GM18498 (cell line): Measurements from ENCODE around the gene PKNOX1.
"Not testable (repeated sequence)": the region's sequence is repeated elsewhere in the genome, so short reads cannot be mapped to it uniquely, and the experiment has no call there.

Experiments used
- ATAC-seq: cut with Tn5 transposase; IDR thresholded peaks from one replicate; pipeline ENCODE4 v1.9.1; 2021; ENCODE audit warnings: mild to moderate bottlenecking, moderate library complexity; ENCODE audit not compliant: unreplicated experiment

PKNOX1 gene

DNA sequence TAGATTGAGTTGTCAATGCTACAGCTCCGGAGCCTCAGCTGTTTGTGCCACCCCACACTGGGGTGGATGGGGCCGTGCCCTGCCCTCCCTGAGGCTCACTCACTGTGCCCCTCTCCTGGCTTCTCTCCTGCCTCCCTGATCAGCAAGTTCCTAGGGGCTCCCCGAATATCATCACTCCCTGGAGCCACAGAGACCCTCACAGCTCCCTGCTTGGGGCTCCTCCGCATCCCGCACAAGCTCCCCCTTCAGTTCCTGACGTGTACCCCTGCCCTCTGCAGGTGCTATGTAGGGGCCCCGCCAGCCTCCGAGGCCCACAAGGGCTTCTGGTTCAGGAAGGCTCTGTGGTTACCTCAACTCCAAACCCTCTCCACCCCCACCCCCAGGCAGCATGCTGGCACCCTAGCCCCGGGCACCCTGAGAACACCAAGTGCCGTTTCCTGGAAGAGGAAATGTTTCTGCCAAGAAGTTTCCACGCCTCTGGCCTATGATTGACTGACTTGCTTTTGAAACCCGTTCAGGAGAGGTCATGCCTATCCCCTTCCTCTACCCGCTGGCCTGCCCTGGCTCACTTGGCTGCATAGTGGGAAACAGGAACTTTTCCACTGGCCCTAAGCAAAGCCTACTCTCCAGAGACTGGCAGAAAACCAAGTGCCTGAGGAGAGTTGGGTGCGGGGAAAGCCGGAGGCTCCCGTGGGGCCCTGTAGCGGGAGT, 71.0 kb downstream of the PKNOX1 start:
- ATAC-seq = not testable (repeated sequence)

DNA sequence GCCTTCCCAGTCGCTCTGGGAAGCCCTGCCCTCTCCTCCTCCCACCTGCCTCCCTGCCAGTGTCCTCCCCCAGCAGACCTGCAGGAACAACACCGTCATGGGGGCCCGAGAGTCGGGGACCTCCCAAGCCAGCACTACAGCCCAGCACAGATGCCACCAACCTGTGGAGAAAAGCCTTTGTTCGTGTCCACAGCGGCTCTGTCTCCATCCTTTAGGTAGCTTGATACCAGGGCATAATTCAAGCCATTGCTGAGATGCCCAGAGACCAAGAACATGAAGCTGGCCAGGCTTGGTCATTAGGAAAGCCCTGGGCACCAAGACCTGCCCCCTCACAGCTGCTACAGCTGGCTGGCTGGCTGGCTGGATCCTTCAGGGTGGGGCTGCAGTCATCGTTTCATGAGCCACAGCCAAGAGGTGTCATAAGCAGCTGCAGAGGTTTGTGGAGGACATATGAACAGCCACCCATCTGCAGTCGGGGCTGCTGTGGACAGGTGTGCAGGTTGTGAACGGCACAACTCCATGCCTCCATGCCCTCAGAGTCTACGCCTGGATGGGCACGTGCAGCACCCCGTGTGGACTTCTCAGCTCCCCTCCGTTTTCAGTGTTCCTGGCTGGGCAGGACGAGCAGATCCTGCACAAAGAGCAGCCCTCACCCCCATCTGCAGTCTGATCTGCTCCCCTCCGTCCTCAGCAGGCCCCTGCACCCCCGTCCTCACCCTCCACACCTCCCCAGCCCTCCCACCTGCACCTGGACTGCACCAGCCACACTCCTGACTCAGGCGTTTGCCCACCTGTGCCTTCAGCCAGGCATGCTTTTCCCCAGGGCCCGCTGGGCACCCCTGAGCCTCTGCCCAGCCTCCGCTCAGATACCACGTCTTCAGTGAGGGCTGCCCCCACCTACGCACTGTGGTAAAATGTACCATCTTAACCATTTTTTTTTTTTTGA, 71.8 kb downstream of the PKNOX1 start:
- ATAC-seq = not testable (repeated sequence)

DNA sequence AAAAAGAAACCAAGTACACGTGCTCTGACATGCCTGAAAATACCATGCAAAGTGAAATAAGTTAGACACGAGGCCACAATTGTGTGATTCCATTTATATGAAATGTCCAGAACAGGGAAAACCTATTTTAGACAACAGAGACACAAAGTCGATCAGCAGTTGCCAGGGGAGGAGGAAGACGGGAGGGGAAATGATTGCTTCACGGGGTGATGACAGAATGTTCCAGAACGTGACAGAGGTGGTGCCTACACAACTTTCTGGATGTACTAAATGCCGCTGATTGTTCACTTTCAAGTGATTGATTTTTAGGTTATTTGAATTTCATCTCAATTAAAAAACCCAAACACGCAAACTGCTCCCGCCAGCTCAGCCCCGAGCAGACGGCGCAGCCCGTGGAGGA, 78.8 kb downstream of the PKNOX1 start:
- ATAC-seq = not testable (repeated sequence)

DNA sequence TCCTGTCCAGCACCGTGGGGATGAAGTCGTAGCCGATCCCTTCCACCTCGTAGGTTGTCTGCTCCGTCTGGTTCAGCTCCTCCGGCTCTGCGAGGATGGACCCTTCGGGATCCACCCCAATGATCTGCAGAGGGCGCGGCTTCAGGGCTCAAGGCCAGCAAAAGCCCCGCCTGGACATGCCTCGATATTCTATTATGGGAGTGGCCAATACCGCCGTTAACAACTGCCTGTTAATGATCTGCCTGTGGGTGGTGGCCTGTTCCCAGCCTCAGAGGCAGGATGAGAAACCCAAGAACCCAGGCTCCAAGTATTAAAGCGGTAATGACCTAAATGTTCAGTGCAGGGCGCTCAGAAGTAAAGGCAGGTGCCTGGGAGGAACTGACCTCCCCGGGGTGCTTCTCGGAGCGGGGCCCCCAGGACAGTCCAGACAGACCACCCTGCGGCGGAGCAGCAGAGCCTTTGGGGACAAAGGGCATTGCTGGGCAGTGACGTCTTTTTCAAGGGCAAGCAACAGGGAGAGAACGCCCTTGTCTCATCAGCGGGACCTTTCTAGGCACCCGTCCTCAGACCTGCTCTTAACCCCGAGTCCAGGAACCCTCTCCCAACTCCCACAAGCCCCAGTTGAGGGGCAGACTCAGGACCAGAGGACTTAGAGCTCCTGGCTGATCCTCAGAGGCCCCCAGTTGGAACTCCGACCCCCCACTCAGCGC, 88.7 kb downstream of the PKNOX1 start:
- ATAC-seq = not testable (repeated sequence)

DNA sequence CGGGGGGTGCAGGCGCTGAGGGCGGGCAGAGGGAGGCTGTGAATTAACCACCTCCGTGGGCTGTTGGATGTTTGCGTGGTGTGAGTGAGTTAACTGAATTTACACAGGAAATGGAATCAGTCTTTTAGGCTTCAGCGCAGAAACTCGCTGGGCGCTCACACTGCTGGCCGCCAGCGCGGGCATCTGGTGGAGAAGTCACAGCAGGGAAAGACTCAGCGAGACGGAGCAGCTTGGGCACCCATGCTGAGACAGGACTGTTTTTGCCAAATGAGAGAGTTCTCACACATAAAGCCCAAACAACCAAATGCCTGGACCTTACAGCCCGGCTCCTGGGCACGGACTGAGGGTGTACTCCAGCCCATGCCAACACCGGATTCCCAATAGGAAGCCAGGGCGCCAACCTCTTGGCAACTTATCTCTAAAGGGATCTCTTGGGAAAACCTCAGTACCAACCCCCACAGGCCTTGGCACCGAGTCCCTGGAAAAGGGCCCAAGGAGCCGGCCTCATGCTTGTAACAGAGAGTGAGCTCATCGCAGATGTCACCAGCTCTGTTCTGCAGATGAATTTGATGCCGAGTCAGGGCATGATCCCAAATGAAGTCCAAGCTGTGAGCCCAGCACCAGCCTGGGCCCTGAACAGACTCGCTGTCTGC, 90.0 kb downstream of the PKNOX1 start:
- not testable (repeated sequence) for ATAC-seq

DNA sequence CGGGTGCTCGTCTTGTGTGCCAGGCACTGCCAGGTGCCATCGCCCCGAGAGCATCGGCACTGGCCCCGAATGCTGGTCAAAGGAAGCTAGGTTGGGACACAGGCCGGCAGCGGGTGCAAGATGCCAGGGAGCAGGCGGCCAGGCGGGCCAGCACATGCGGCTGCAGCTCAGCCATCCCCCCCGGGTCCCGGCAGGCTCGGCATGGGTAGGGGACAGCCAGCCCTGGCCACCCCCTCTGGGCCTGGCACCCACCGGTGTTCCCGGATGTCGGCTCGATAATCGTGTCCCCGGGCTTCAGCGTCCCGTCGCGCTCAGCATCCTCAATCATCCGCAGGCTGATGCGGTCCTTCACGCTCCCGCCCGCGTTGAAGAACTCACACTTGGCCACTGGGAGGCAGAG, 91.6 kb downstream of the PKNOX1 start:
- not testable (repeated sequence) for ATAC-seq

DNA sequence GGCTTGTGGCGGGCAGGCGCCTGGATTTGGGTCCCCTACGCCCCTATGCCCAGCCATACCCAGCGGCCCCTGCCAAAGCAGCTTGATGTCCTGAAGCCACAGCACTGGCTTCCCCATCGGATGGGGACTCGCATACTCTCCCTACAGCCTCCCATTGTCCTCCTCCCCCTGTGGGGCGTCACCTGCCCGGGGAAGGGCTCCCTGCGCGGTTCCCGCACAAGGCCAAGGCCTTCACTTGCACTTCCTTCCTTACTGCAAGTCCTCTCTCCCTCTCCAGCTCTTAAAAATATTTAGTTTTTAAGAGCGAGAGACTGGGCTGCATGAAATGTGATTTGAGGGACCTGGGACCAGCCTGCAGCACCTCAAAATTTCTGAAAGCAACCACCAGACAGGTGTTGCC, 92.3 kb downstream of the PKNOX1 start:
- ATAC-seq = not testable (repeated sequence)

DNA sequence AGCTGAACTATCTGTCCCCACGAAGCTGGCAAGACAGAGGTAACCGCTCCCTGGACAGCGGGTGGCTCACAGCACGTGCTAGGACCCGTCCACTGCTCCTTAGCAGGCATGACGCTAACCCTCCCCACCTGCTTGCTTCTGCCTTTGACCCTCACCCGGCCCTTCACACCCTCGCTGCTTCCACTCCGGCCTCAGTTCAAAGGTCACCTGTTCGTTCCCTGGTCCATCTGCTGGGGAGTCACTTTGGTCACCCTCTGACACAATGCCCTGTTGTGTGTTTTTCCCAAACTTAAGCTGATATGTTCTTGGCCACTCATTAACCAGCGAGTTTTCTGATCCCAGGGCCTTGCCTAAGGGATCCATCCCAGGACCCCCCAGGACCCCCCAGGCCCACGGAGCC, 93.7 kb downstream of the PKNOX1 start:
- not testable (repeated sequence) for ATAC-seq

DNA sequence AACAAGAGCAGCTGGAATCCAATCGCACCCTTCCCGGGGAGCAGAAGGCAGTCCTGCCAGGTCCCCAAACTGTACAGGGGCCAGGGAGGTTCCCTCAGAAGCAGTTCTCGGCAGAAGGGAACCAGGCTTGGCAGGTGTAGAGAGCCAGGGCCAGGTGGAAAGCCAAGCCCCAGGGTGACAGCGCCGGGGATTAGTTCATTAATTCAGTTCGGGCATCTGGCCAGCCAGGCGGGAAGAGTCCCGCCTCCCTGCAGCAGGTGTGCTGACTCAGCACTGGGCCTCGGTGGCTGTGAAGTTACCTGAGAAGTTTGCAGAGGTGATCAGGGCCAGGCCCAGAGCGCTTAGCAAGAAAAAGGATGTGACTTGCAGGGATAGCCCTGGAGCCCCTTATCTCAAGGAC, 95.3 kb downstream of the PKNOX1 start:
- not testable (repeated sequence) for ATAC-seq

DNA sequence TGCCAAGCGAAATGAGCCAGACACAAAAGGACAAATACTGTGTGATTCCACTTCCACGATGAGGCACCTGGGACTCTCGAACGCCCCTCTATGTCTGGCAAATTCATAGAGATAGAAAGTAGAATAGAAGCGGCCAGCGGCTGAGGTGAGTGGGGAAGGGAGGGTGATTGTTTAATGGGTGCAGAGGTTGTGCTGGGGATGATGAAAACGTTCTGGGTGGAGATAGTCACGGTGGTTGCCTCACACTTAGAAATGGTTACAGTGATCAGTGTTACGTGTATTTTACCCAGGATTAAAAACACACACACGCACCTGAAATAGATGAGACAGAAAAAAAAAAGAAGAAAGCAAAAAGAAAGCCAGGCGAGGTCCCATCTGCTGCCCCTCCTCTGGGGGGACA, 98.4 kb downstream of the PKNOX1 start:
- not testable (repeated sequence) for ATAC-seq

DNA sequence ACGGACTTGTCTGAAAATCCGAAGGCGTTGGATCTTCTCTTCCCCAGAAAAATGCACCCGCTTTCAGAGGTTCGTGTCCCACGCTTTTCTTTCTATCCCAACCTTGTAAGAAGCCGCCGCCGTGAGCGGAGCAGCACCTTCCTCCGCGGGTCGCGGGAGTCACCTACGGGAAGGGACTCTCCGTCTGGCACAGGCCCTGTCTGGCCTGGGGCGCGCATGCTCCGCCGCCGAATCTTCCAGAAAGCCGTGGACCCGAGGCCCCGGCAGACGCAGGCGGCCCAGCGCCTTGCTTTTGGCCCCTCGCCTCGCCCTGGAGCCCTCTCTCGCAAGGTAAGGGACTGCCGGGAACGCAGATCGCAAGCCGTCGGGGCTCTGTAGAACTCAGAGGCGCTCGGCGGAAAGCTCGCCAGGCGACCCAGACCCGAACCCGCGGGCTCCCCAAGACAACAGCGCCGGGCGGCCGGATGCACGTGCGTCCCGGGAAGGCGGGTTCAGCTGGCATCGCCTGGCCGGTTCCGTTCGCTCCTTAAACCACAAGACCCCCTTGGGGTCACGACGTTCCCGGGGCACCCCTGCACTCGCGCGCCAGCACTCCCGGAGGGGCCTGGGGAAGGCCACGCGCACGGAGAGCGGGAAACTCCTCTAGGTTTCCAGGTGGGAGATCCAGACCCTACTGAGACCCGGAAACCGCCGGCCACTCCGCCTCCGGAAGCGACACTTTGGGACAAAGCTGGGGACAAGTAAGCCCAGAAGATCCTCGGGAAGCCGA, 100.2 kb downstream of the PKNOX1 start:
- ATAC-seq = not testable (repeated sequence)

DNA sequence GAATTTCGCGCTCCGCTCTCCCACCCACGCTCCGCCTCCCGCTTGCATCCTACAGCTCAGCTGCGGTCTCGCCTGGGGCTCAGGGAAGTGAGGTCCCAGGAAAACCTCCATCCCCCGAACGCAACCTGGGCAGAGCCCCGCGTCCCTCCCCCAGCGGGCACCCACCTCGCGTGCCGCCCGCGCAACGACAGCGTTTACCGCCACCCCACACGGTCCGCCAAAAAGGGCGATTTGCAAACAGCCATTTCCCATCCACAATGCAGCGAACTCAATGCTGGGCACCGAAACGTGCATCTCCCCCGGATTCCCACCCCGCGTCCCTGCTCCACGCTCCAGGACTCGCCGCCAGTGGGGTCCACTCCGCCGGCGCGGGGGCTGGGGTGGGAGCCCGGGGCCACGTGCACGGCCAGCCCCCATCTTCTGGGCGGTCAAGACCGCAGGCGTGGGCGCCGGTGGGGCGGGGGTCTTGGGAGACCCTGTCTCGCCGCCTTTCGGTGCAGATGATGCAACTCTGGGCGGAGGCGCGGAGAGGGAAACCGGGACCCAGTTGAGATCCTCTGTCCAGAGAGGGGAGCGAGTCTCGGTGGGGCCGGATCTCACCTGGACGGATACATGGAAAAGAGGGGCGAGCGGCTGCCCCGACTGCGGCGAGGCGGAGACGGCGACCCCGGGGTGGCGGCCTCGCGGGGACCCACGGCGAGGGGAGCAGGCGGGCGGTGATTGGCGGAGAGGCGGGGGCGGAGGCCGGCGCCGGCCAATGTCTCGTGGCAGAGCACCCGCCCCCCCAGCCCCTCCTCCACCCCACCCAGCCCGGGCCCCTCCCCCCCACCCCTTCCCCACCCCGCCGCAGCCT, 101.0 kb downstream of the PKNOX1 start, which contains the start of gene CBS:
TSS of gene CBS (minus strand) at position 666 of the 853 bp plus-strand sequence. CDS start 3,642 bp downstream, outside the sequence.
- ATAC-seq = not testable (repeated sequence)

DNA sequence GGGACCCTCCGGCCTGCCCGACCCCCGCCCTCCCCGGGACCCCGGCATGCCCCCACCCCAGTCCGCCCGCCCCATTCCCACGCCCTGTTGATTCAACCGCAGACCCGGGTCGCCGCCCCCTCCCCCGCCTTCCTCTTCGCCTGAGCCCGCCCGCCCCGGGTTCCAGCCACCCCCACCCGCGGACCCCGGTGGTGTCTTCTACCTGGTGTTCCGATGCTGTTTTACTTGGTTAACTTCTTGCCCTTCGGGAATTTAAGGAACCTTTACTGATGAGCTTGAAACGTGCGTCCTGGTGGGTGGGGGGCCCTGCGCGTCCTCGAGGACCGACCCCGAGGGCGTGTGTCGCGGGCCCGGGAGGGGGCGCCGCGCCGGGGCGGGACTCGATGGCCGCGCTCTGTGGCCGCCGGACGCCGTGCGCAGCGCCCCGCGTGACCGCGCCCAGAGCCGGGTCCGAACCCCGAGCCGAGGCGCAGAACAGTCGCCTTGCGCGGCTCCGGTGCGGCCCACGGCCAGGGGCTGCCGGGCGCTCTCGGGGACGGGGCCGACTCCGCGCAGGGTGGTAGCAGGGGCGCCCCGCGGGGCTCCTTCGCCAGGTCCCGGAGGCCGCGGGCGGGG, 101.8 kb downstream of the PKNOX1 start:
- ATAC-seq = not testable (repeated sequence)

DNA sequence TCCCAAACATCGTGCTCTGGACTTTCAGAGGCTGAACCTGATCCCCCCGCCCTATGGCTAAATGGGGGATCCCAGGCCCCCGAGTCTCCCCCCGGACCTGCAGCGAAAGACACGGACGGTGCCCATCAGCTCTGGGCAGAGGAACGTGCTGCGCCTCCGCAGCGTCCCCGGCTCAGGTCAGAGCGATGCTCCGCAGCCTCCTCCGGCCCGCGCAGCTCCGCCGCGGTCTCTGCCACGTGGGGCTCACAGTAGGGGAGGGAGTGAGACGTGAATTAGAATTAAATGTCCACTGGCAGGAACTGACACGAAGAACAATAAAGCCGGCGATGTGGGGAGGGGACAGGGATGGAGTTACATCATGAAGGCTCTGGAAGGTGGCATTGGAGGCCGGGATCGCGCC, 102.3 kb downstream of the PKNOX1 start:
- ATAC-seq = not testable (repeated sequence)

DNA sequence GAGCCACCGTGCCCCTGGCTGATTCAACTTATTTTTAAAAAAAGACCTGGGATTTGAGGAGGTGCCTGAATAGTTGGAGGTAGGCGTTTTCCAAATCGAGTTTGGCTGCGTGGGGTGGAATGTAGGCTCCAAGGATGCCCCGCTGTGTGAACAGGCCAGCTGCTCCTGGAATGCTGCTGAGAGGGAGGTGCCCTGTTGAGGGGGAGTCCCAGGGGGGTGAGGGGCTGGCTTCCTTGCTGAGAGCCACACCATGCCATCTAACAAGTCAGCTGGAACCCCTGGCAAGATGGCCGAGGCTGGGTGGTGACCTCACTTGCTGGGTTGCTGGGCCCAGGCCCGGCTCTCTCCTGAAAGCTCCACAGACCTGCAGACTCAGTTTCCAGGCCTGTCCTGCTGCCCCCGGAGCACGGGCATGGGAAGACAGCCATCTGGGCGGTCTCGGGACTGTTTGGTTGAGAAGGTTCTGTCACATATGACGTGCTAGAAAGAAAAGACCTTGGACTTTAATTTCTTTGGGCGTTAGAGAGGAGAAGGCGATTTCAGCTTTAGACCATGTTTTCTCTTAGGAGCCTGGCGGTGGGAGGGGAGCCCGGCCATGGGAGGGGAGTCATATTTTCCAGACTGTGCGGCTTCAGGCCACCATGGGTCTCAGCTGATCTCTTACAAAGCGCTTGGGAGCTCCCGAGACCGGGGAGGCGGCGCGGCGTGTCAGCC, 108.4 kb downstream of the PKNOX1 start:
- not testable (repeated sequence) for ATAC-seq
